Suprapubic skin (tissue), 4 donors: ENCODE data around the gene AP4E1.
"Not testable (repeated sequence)": the region's sequence is repeated elsewhere in the genome, so short reads cannot be mapped to it uniquely, and the experiment has no call there.

Source experiments
- CTCF ChIP-seq, 2 donors: fragments of 200-600 bp in 1 of 2; fragments of 450-650 bp in 1 of 2; sonication (generic) in 1 of 2; IDR thresholded peaks; one replicate each; pipeline ENCODE4 v1.5.1; 2016 to 2019; ENCODE audit warnings: antibody characterized with exemption in 2 of 2, mild to moderate bottlenecking in 1 of 2, moderate library complexity in 1 of 2
- EP300 ChIP-seq: sonication (generic); formaldehyde crosslinking; IDR thresholded peaks from one replicate; pipeline ENCODE4 v1.6.1; 2017; ENCODE audit warnings: antibody characterized with exemption
- POLR2A ChIP-seq, 2 donors: fragments of 450-650 bp; IDR thresholded peaks; one replicate each; pipeline ENCODE4 v1.6.1; 2017; ENCODE audit warnings: antibody characterized with exemption in 2 of 2, mild to moderate bottlenecking in 2 of 2, moderate library complexity in 2 of 2
- POLR2AphosphoS5 ChIP-seq, 3 donors: sonication (generic); formaldehyde crosslinking; IDR thresholded peaks; one replicate each; pipeline ENCODE4 v1.6.1; 2017; ENCODE audit warnings: antibody characterized with exemption in 3 of 3

DNA sequence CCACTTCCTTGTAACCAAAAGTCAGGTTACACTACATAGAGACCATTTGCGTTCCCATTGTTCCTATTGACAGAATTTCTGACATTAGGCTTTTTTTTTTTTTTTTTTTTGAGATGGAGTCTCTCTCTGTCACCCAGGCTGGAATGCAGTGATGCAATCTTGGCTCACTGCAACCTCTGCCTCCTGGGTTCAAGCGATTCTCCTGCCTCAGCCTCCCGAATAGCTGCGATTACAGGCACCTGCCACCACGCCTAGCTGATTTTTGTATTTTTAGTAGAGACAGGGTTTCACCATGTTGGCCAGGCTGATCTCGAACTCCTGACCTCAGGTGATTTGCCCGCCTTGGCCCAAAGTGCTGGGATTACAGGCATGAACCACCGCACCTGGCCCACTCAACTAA, 7.1 kb upstream of the AP4E1 start:
- TF ChIP-seq POLR2A (IDR thresholded peaks at IDR 0.05); POLR2AphosphoS5 (IDR thresholded peaks at IDR 0.05); CTCF (IDR thresholded peaks at IDR 0.05); EP300: not testable (repeated sequence)
